ENCODE data around the gene RBM23.

Gene RBM23

GRCh38 chr14:22886500-22887259 is 32.3 kb downstream of the RBM23 start:
- peak; percentile 92 for DNase-seq

GRCh38 chr14:22885975-22886374 is 33.0 kb downstream of the RBM23 start:
- peak; percentile 17 for DNase-seq

- no peak for DNase-seq
These were observed 34.0 kb downstream of the RBM23 start for GRCh38 chr14:22884738-22885523.

- DNase-seq = no peak
These were observed 34.7 kb downstream of the RBM23 start for GRCh38 chr14:22884076-22884737.

- peak; percentile 63 for DNase-seq
These were observed 35.6 kb downstream of the RBM23 start, which contains the start of gene REM2 for GRCh38 chr14:22883173-22883976. REM2 (plus strand) TSS chr14:22883222; CDS start chr14:22883288, 66 bp downstream.

GRCh38 chr14:22882529-22883172 is 36.3 kb downstream of the RBM23 start:
- peak; percentile 74 for DNase-seq

- DNase-seq = no peak
These were observed 36.9 kb downstream of the RBM23 start for GRCh38 chr14:22882064-22882463.

GRCh38 chr14:22878271-22879246 is 40.4 kb downstream of the RBM23 start:
- no peak for DNase-seq

GRCh38 chr14:22877000-22877501 is 41.9 kb downstream of the RBM23 start:
- no peak for DNase-seq

- no peak for DNase-seq
These were observed 43.1 kb downstream of the RBM23 start for GRCh38 chr14:22875748-22876319.

- no peak for DNase-seq
These were observed 43.8 kb downstream of the RBM23 start for GRCh38 chr14:22875003-22875747.

GRCh38 chr14:22872833-22873520 is 46.0 kb downstream of the RBM23 start:
- peak; percentile 23 for DNase-seq

GRCh38 chr14:22872033-22872832 is 46.7 kb downstream of the RBM23 start:
- peak; percentile 74 for DNase-seq

GRCh38 chr14:22871224-22872032 is 47.5 kb downstream of the RBM23 start, which contains the start of gene LRP10:
LRP10 (plus strand) TSS chr14:22871740; CDS start chr14:22872304, 564 bp downstream.
- DNase-seq = peak; percentile 95

GRCh38 chr14:22870811-22871223 is 48.1 kb downstream of the RBM23 start:
- DNase-seq = no peak

GRCh38 chr14:22866874-22867273 is 52.1 kb downstream of the RBM23 start:
- DNase-seq = no peak

All from right kidney (tissue), 1 donor.